Cardiac muscle cell (in vitro differentiated cells and primary cell): ENCODE results near the gene SLC12A9. TPM values are rescaled to one million over a fixed set of nuclear protein-coding genes. Genes with fewer than 3 reads are reported as not detected.
"Not testable (repeated sequence)": the region's sequence is repeated elsewhere in the genome, so short reads cannot be mapped to it uniquely, and the experiment has no call there.

Experiments used
- DNase-seq, 2 donors: peaks; one replicate each; pipeline versions ENCODE4 v3.0.0 to v3.0.0-alpha.2; 2010 to 2017; ENCODE audit warnings: low read depth in 1 of 2, low spot score in 1 of 2
- H3K27ac ChIP-seq: fragments of 200-600 bp; sonication (generic); 2 replicates; pipeline ENCODE4 v1.5.1; 2016
- H3K27me3 ChIP-seq: fragments of 200-600 bp; sonication (generic); 2 replicates; pipeline ENCODE4 v1.6.0; 2016; ENCODE audit warnings: control low read depth
- H3K36me3 ChIP-seq: fragments of 200-600 bp; sonication (generic); 2 replicates; pipeline ENCODE4 v1.5.1; 2016; ENCODE audit warnings: control low read depth
- H3K4me1 ChIP-seq: fragments of 200-600 bp; sonication (generic); 2 replicates; pipeline ENCODE4 v1.8.1; 2017; ENCODE audit warnings: low read depth, mild to moderate bottlenecking, mixed run types
- H3K4me3 ChIP-seq: fragments of 200-600 bp; sonication (generic); 2 replicates; pipeline ENCODE4 v1.5.1; 2016; ENCODE audit warnings: mild to moderate bottlenecking
- H3K9me3 ChIP-seq: fragments of 200-600 bp; sonication (generic); 2 replicates; pipeline ENCODE4 v1.5.1; 2017; ENCODE audit warnings: low read depth, mild to moderate bottlenecking, control low read depth
- polyA plus RNA-seq: library from polyadenylated mRNA; unstranded; fragments of >200 nt; fragmentation: Nextera tagmentation; extraction: Ambion mirVana; gene quantifications from 2 replicates; pipeline ENCODE4 v1.2.1, GENCODE V29; 2016
- total RNA-seq: library from RNA; depleted of rRNA; stranded (reverse); fragments of >200 nt; gene quantifications from 2 replicates; pipeline ENCODE4 v1.2.3, GENCODE V29; 2016
- TF ChIP-seq, protein P1 (sequence below): IDR thresholded peaks from 2 replicates; pipeline ENCODE4 v1.5.1; 2012; ENCODE audit warnings: low read depth, mild to moderate bottlenecking, low read length

SLC12A9 gene
- total and polyA plus RNA-seq, 2 experiments from 2014 or later, result 14.6 to 18.3 TPM

DNA sequence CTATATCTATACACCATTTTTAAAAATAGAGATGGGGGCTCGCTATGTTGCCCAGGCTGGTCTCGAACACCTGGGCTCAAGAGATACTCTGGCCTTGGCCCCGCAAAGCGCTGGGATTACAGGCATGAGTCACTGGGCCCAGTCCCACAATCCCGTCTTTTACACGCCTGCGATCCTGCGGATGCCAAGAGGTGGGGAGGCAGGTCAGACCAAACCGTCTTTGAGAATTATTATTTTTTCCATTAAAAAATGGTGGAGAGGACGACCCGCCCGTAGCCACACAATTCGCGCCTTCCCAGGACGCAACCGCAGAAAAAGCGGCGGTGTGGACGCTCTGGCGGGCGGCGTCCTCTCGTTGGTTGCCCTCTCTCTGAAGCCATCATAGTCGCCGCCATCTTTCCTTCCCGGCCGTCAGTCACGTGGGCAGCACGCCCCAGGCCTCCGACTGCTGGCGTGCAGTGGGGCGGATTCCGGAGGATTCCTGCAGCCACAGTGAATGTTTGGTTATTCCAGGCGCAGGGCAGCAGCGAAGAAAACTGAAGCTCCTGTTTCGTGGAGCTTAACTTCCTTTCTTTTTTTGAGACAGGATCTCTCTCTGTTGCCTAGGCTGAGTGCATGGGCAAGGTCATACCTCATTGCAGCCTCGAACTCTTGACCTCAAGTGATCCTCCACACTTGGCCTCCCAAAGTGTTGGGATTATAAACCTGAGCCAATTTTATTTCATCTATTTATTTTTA, 15.2 kb upstream of the SLC12A9 start:
- peak overlapping the region; percentile 15 for H3K4me3 ChIP-seq
- DNase-seq, result peak; percentile 93 to 96
- peaks cover 18% of the 10 kb centered on the region for H3K4me1 ChIP-seq
- no peaks in the 10 kb centered on the region for H3K9me3 ChIP-seq
- peak overlapping the region; percentile 59 for H3K27ac ChIP-seq
- TF ChIP-seq, protein P1, sequence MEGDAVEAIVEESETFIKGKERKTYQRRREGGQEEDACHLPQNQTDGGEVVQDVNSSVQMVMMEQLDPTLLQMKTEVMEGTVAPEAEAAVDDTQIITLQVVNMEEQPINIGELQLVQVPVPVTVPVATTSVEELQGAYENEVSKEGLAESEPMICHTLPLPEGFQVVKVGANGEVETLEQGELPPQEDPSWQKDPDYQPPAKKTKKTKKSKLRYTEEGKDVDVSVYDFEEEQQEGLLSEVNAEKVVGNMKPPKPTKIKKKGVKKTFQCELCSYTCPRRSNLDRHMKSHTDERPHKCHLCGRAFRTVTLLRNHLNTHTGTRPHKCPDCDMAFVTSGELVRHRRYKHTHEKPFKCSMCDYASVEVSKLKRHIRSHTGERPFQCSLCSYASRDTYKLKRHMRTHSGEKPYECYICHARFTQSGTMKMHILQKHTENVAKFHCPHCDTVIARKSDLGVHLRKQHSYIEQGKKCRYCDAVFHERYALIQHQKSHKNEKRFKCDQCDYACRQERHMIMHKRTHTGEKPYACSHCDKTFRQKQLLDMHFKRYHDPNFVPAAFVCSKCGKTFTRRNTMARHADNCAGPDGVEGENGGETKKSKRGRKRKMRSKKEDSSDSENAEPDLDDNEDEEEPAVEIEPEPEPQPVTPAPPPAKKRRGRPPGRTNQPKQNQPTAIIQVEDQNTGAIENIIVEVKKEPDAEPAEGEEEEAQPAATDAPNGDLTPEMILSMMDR, result no peak
- H3K36me3 ChIP-seq, result no peaks in the 10 kb centered on the region
- H3K27me3 ChIP-seq, result no peaks in the 10 kb centered on the region

- TF ChIP-seq, protein P1, result no peak
- Histone ChIP-seq H3K9me3 (no peaks in the 10 kb centered on the region), H3K4me1 (peaks cover 18% of the 10 kb centered on the region), H3K4me3 (no peak overlapping the region), H3K27me3 (no peaks in the 10 kb centered on the region), H3K27ac (peak overlapping the region; percentile 51), H3K36me3 (no peaks in the 10 kb centered on the region)
- no peak for DNase-seq
Observed at GRCh38 chr7:100839361-100839760, 13.2 kb upstream of the SLC12A9 start.

GRCh38 chr7:100840470-100841100, 11.9 kb upstream of the SLC12A9 start:
- Histone ChIP-seq H3K27me3 (no peaks in the 10 kb centered on the region), H3K4me1 (peaks cover 18% of the 10 kb centered on the region), H3K36me3 (no peaks in the 10 kb centered on the region), H3K4me3 (no peak overlapping the region), H3K9me3 (no peaks in the 10 kb centered on the region), H3K27ac (peak overlapping the region; percentile 74)
- DNase-seq, result no peak
- TF ChIP-seq, protein P1, result no peak

DNA sequence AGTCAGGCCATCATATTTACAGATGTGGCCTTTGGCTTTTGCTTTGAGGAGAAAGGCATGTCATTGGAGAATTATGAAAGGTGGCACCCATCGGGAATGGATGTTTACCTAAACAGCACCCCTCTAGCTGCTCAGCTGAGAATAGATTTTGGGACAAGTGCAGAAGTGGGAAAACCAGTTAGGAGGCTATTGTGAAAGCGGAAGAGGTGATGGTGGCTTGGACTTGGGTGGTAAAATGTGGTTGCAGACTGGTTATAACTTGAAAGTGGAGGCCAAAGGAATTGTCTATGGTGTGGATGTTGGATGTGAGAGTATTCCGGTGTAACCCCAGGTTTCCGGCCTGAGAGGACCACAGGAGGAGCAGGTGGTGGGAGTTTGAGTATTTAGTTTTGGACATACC, 5.2 kb upstream of the SLC12A9 start:
- TF ChIP-seq, protein P1, result no peak
- Histone ChIP-seq H3K27me3 (no peaks in the 10 kb centered on the region), H3K36me3 (no peaks in the 10 kb centered on the region), H3K27ac (no peak overlapping the region), H3K4me3 (no peak overlapping the region), H3K4me1 (no peaks in the 10 kb centered on the region), H3K9me3 (no peaks in the 10 kb centered on the region)
- DNase-seq, result no peak

DNA sequence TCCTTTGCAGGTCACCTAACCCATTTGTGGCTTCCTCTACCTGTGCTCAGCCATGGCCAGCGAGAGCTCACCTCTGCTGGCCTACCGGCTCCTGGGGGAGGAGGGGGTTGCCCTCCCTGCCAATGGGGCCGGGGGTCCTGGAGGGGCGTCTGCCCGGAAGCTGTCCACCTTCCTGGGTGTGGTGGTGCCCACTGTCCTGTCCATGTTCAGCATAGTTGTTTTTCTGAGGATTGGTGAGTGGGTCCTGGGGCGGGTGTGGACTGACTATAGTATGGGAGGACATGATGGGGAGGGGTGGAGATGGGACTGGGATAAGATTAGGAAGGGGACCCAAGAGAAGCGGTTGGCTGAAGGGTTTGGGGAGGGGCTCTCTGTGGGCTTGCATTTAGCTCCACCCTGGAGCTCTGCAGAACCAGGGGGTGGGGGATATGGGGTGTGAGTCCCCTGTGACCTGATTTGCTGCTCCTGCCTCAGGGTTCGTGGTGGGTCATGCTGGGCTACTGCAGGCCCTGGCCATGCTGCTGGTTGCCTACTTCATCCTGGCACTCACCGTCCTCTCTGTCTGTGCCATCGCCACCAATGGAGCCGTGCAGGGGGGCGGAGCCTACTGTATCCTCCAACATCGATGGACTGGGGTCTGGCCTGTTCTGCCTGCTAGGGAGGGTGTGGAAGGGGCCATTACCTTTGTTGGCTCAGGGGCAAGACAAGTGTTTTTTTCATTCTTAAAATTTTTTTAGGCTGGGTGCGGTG, 1.8 kb downstream of the SLC12A9 start:
- Histone ChIP-seq H3K4me3 (no peak overlapping the region), H3K36me3 (no peaks in the 10 kb centered on the region)

GRCh38 chr7:100854899-100855298, 2.4 kb downstream of the SLC12A9 start:
- H3K36me3 ChIP-seq, H3K4me3 ChIP-seq, H3K4me1 ChIP-seq, DNase-seq, H3K27ac ChIP-seq, H3K27me3 ChIP-seq, H3K9me3 ChIP-seq: not testable (repeated sequence)

More for the DNA sequence above, 1.8 kb downstream of the SLC12A9 start:
- TF ChIP-seq, protein P1, result no peak
- no peaks in the 10 kb centered on the region for H3K4me1 ChIP-seq
- no peak overlapping the region for H3K27ac ChIP-seq
- no peaks in the 10 kb centered on the region for H3K9me3 ChIP-seq
- no peaks in the 10 kb centered on the region for H3K27me3 ChIP-seq
- no peak for DNase-seq
